K562 (cell line): ENCODE results near the gene COPS6. TPM values are rescaled to one million over a fixed set of nuclear protein-coding genes. Genes with fewer than 3 reads are reported as not detected.

ENCODE experiments used
- CBFA2T2 ChIP-seq: fragments of 450-650 bp; conservative IDR thresholded peaks from 2 replicates; pipeline ENCODE4 v1.6.1; 2017; ENCODE audit warnings: mild to moderate bottlenecking
- KAT8 ChIP-seq: fragments of 450-650 bp; IDR thresholded peaks from 2 replicates; pipeline ENCODE4 v1.6.1; 2016; ENCODE audit warnings: low read depth, mild to moderate bottlenecking
- NCOA4 ChIP-seq: fragments of 450-650 bp; IDR thresholded peaks from 2 replicates; pipeline ENCODE4 v1.6.1; 2018; ENCODE audit warnings: mild to moderate bottlenecking; ENCODE audit not compliant: partially characterized antibody
- PHB ChIP-seq: fragments of 250-450 bp; sonication (Bioruptor Pico); IDR thresholded peaks from 2 replicates; pipeline ENCODE4 v1.5.0; 2021
- ZNF212 ChIP-seq: fragments of 450-650 bp; formaldehyde crosslinking; IDR thresholded peaks from 2 replicates; pipeline ENCODE4 v1.4.0; 2020; ENCODE audit warnings: mild to moderate bottlenecking
- ZNF324 ChIP-seq: fragments of 250-450 bp; sonication (Bioruptor Pico); IDR thresholded peaks from 2 replicates; pipeline ENCODE4 v1.4.0; 2020; ENCODE audit warnings: mild to moderate bottlenecking
- ZNF780A ChIP-seq: fragments of 250-450 bp; sonication (Bioruptor Pico); IDR thresholded peaks from 2 replicates; pipeline ENCODE4 v1.5.0; 2021; ENCODE audit warnings: mild to moderate bottlenecking
- polyA plus RNA-seq, 8 experiments: library from polyadenylated mRNA; depleted of rRNA in 4 of 8; stranded (reverse) in 5 of 8; unstranded in 3 of 8; fragments of >200 nt; fragmentation: Nextera tagmentation in 2 of 8; fragmentation: Illumina TruSeq in 1 of 8; extraction: Ambion mirVana in 2 of 8; extraction: Trizol in 1 of 8; gene quantifications; 2 replicates each; pipeline versions ENCODE4 v1.2.1 to v1.2.3, GENCODE V29; 2011 to 2014; ENCODE audit warnings: inconsistent platforms in 1 of 8, missing spikeins in 1 of 8
- total RNA-seq, 7 experiments: library from RNA; depleted of rRNA in 6 of 7; stranded (reverse); fragments of >200 nt in 6 of 7; fragmentation: Illumina TruSeq in 2 of 7; extraction: Trizol in 2 of 7; gene quantifications; 2 replicates each; pipeline versions ENCODE4 v1.2.1 to v1.2.3, GENCODE V29; 2011 to 2021; ENCODE audit warnings: low replicate concordance in 1 of 7
- TF ChIP-seq, protein P1 (sequence below): sonication (generic); formaldehyde crosslinking; IDR thresholded peaks from 2 replicates; pipeline ENCODE4 v1.4.0; 2020; ENCODE audit warnings: mild to moderate bottlenecking, missing genetic modification reagents
- TF ChIP-seq, protein P2 (sequence below), 2 experiments: fragments of 450-650 bp; IDR thresholded peaks; 2 replicates each; pipeline ENCODE4 v1.6.1; 2016; ENCODE audit warnings: mild to moderate bottlenecking in 2 of 2, borderline replicate concordance in 1 of 2, low read depth in 1 of 2, moderate library complexity in 1 of 2
- TF ChIP-seq, protein P3 (sequence below): fragments of 200-400 bp; formaldehyde crosslinking; IDR thresholded peaks from 2 replicates; pipeline ENCODE4 v1.6.1; 2017; ENCODE audit warnings: mild to moderate bottlenecking, low read depth, low read length, moderate library complexity
- TF ChIP-seq, protein P4 (sequence below), 3 experiments: fragments of 200-800 bp in 1 of 3; fragments of 250-450 bp in 1 of 3; fragments of 450-650 bp in 1 of 3; sonication (Bioruptor Pico) in 1 of 3; sonication (Bioruptor generic) in 1 of 3; formaldehyde crosslinking in 1 of 3; IDR thresholded peaks; 2 replicates each; pipeline versions ENCODE4 v1.6.1 to v1.8.0; 2016 to 2022; ENCODE audit warnings: mild to moderate bottlenecking in 2 of 3, missing genetic modification characterization in 2 of 3, missing compliant biosample characterization in 1 of 3, moderate library complexity in 1 of 3

The COPS6 gene
- total and polyA plus RNA-seq, 9 of the 15 experiments (the other 6 are each of a cell fraction or from before 2014, with no cell fraction given) = 63.0 to 331 (median 168) TPM

DNA sequence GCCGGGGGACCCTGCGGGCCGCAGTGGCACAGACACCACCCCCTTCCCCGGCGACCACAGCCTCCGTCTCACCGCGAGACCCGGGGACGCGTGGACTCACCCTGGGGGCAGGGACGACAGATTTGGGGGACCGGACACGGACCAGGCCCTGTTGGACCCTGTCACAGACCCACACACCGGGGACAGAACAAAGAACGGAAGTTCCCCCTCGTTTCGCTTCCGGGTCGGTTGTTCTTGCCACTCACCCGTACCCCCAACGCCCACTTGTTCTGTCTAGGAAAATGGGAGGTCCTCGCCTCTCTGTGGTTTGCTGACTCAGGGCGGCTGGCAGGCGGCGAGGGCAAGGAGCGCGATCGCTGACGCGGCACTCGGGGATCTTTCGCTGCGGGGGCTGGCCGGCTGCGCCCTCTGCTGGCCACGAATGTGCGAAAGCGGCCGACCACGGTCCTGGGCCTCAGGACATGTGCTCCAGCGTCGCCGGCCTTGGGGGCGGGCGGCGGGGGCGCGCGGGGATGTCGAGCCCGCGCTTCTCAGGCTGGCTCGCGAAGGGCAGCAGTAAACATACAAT is 7.2 kb upstream of the COPS6 start, which contains the start of gene ZNF3 (continued):
- TF ChIP-seq, protein P1, sequence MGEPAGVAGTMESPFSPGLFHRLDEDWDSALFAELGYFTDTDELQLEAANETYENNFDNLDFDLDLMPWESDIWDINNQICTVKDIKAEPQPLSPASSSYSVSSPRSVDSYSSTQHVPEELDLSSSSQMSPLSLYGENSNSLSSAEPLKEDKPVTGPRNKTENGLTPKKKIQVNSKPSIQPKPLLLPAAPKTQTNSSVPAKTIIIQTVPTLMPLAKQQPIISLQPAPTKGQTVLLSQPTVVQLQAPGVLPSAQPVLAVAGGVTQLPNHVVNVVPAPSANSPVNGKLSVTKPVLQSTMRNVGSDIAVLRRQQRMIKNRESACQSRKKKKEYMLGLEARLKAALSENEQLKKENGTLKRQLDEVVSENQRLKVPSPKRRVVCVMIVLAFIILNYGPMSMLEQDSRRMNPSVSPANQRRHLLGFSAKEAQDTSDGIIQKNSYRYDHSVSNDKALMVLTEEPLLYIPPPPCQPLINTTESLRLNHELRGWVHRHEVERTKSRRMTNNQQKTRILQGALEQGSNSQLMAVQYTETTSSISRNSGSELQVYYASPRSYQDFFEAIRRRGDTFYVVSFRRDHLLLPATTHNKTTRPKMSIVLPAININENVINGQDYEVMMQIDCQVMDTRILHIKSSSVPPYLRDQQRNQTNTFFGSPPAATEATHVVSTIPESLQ (CRISPR knock-in tag) = peak; percentile 88
- TF ChIP-seq KAT8 = no peak
- TF ChIP-seq, protein P2, sequence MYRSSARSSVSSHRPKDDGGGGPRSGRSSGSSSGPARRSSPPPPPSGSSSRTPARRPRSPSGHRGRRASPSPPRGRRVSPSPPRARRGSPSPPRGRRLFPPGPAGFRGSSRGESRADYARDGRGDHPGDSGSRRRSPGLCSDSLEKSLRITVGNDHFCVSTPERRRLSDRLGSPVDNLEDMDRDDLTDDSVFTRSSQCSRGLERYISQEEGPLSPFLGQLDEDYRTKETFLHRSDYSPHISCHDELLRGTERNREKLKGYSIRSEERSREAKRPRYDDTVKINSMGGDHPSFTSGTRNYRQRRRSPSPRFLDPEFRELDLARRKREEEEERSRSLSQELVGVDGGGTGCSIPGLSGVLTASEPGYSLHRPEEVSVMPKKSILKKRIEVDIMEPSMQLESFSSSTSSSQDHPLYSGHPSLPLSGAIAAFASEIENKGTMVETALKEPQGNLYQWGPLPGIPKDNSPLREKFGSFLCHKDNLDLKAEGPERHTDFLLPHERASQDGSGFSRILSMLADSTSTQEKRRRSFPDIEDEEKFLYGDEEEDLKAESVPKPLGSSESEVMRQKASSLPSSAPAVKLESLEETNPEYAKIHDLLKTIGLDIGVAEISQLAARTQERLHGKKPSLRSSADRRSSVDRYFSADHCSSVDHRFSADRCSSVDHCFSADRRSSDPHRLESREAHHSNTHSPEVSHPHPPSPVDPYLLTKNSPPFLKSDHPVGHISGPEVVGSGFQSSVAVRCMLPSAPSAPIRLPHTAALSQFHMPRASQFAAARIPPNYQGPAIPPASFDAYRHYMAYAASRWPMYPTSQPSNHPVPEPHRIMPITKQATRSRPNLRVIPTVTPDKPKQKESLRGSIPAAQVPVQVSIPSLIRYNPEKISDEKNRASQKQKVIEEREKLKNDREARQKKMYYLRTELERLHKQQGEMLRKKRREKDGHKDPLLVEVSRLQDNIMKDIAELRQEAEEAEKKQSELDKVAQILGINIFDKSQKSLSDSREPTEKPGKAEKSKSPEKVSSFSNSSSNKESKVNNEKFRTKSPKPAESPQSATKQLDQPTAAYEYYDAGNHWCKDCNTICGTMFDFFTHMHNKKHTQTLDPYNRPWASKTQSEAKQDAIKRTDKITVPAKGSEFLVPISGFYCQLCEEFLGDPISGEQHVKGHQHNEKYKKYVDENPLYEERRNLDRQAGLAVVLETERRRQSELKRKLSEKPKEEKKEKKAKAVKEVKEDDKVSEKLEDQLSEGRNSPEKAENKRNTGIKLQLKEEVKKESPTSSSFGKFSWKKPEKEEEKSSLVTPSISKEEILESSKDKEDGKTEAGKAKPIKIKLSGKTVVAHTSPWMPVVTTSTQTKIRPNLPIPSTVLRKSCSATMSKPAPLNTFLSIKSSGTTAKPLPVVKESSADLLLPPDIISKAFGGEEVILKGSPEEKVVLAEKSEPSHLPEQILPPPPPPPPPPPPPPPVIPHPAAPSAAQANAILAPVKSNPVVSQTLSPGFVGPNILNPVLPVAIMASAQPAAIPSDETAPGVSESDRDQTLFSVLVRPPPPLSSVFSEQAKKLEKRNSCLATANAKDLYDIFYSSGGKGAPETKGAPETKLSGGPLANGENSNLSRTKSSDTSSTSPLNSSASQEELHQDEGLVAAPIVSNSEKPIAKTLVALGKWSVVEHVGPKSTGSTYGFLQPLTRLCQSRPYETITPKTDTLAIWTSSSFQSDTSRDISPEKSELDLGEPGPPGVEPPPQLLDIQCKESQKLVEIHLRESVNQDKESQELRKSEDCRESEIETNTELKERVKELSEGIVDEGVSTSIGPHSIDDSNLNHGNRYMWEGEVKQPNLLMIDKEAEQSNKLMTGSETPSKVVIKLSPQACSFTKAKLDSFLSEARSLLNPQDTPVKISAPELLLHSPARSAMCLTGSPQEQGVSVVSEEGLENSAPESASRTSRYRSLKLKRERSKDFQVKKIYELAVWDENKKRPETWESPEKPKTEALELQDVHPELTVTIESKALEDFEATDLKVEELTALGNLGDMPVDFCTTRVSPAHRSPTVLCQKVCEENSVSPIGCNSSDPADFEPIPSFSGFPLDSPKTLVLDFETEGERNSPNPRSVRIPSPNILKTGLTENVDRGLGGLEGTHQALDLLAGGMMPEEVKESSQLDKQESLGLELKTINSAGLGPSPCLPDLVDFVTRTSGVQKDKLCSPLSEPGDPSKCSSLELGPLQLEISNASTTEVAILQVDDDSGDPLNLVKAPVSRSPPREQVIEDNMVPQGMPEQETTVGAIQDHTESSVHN (IDR thresholded peaks at IDR 0.05; ENCODE audit: borderline replicate concordance in 1 of 2, low read depth in 1 of 2) = peak in 1 of 2 experiments; percentile 66; a peak in 2 of 4 replicates
- no peak for TF ChIP-seq NCOA4
- TF ChIP-seq ZNF780A (CRISPR knock-in tag) = no peak
- no peak for TF ChIP-seq ZNF212 (CRISPR knock-in tag)
- TF ChIP-seq PHB (CRISPR knock-in tag) = 0 out of 2 replicates have a peak, but pooled peaks have one; percentile 57
- TF ChIP-seq, protein P3, sequence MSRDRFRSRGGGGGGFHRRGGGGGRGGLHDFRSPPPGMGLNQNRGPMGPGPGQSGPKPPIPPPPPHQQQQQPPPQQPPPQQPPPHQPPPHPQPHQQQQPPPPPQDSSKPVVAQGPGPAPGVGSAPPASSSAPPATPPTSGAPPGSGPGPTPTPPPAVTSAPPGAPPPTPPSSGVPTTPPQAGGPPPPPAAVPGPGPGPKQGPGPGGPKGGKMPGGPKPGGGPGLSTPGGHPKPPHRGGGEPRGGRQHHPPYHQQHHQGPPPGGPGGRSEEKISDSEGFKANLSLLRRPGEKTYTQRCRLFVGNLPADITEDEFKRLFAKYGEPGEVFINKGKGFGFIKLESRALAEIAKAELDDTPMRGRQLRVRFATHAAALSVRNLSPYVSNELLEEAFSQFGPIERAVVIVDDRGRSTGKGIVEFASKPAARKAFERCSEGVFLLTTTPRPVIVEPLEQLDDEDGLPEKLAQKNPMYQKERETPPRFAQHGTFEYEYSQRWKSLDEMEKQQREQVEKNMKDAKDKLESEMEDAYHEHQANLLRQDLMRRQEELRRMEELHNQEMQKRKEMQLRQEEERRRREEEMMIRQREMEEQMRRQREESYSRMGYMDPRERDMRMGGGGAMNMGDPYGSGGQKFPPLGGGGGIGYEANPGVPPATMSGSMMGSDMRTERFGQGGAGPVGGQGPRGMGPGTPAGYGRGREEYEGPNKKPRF = no peak
- TF ChIP-seq ZNF324 (CRISPR knock-in tag) = no peak
- TF ChIP-seq, protein P4, sequence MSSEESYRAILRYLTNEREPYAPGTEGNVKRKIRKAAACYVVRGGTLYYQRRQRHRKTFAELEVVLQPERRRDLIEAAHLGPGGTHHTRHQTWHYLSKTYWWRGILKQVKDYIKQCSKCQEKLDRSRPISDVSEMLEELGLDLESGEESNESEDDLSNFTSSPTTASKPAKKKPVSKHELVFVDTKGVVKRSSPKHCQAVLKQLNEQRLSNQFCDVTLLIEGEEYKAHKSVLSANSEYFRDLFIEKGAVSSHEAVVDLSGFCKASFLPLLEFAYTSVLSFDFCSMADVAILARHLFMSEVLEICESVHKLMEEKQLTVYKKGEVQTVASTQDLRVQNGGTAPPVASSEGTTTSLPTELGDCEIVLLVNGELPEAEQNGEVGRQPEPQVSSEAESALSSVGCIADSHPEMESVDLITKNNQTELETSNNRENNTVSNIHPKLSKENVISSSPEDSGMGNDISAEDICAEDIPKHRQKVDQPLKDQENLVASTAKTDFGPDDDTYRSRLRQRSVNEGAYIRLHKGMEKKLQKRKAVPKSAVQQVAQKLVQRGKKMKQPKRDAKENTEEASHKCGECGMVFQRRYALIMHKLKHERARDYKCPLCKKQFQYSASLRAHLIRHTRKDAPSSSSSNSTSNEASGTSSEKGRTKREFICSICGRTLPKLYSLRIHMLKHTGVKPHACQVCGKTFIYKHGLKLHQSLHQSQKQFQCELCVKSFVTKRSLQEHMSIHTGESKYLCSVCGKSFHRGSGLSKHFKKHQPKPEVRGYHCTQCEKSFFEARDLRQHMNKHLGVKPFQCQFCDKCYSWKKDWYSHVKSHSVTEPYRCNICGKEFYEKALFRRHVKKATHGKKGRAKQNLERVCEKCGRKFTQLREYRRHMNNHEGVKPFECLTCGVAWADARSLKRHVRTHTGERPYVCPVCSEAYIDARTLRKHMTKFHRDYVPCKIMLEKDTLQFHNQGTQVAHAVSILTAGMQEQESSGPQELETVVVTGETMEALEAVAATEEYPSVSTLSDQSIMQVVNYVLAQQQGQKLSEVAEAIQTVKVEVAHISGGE (CRISPR knock-in tag; IDR thresholded peaks at IDR 0.05) = peak; percentile 76 to 96 (median 85); a peak in 5 of 6 replicates
- TF ChIP-seq CBFA2T2 = no peak
